ENCODE data around the gene PAX6.

The PAX6 gene

DNA sequence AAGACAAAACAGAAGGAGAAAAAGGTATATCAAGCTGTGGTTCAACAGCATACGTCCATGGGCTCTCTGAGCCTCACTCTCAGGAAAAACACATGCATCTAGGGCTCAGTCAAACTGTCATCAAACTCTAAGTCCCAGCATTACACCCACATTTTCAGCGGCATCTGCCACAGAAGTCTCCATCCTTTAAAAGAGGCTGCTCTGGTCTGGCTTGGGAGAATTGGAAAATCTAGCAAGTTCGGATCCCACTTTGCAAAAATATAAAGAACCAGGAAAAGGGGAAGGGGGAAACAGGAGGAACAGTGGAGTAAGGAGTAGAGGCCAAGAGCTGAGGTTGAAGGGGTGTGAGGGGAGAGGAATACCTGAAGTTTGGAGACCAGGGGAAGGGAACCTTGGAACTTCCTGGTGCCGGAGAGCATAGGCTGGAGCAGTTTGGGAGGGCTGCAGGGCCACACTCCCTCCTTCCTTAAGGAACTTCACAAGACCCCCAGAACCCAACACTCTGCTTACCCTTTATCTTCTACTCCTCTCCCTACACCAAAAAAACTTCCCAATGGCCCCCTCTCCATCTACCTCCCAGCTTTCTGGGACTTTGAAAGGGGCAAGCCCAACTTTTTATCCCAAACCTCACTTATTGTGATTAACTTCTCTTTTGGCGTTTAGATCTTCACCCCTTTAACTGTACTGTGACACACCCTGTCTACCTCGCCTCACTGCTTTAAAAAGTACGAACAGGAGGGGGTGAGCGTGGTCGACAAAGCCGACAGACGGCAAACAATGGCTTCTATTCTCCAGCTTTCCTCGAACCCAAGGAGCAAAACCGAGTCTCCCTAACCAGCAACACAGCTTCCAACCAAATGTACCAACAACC is 4.0 kb downstream of the PAX6 start:
- H3K36me3 ChIP-seq, result no peaks in the 10 kb centered on the region
- TF ChIP-seq, protein P1, sequence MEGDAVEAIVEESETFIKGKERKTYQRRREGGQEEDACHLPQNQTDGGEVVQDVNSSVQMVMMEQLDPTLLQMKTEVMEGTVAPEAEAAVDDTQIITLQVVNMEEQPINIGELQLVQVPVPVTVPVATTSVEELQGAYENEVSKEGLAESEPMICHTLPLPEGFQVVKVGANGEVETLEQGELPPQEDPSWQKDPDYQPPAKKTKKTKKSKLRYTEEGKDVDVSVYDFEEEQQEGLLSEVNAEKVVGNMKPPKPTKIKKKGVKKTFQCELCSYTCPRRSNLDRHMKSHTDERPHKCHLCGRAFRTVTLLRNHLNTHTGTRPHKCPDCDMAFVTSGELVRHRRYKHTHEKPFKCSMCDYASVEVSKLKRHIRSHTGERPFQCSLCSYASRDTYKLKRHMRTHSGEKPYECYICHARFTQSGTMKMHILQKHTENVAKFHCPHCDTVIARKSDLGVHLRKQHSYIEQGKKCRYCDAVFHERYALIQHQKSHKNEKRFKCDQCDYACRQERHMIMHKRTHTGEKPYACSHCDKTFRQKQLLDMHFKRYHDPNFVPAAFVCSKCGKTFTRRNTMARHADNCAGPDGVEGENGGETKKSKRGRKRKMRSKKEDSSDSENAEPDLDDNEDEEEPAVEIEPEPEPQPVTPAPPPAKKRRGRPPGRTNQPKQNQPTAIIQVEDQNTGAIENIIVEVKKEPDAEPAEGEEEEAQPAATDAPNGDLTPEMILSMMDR (IDR thresholded peaks at IDR 0.05; ENCODE audit: low read depth, low read length), result no peak
- H3K4me3 ChIP-seq (ENCODE audit: low read depth, low read length), result no peak overlapping the region
- DNase-seq, result no peak
- H3K27me3 ChIP-seq, result peaks cover 94% of the 10 kb centered on the region
- H3K9me3 ChIP-seq, result no peaks in the 10 kb centered on the region
- H3K4me1 ChIP-seq, result no peaks in the 10 kb centered on the region

DNA sequence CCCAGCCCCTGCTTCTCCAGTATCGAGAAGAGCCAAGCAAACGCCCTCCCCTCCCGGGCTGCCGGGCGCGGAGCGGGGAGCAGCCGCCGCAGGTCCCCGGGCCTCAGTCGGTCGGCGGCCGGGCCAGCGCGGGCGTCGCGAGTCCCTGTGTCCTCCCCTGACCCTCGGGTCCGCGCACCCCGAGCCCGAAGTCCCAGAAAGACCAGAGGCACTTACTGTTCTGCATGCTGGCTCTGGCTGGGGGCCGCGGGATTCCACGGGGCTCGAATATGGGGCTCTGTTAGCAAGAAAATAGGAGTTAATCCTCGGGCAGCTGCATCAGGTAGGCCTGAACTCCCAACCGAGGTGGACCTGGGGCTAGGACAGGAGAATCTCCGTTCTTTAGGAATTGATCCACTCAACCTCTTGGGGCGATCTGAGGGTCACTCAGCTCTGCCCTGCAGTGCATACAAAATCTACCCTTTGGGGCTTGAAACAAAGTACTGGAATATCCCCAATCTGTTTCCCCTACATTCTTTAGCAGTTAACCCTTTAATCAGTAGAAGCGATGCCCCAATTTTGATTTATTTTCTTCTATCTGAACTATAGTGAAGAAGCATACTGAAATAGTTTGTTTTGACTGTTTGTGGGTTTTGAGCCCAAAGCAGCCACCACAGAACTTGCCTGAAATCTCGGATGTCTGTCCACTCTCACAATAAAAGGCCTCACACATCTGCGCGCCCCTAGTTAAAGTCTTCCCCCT is 4.8 kb downstream of the PAX6 start:
- DNase-seq, result no peak
- peaks cover 97% of the 10 kb centered on the region for H3K27me3 ChIP-seq
- no peak overlapping the region for H3K4me3 ChIP-seq (ENCODE audit: low read depth, low read length)
- TF ChIP-seq, protein P1 (IDR thresholded peaks at IDR 0.05; ENCODE audit: low read depth, low read length), result no peak
- H3K4me1 ChIP-seq, result no peaks in the 10 kb centered on the region
- H3K9me3 ChIP-seq, result no peaks in the 10 kb centered on the region
- H3K36me3 ChIP-seq, result no peaks in the 10 kb centered on the region

DNA sequence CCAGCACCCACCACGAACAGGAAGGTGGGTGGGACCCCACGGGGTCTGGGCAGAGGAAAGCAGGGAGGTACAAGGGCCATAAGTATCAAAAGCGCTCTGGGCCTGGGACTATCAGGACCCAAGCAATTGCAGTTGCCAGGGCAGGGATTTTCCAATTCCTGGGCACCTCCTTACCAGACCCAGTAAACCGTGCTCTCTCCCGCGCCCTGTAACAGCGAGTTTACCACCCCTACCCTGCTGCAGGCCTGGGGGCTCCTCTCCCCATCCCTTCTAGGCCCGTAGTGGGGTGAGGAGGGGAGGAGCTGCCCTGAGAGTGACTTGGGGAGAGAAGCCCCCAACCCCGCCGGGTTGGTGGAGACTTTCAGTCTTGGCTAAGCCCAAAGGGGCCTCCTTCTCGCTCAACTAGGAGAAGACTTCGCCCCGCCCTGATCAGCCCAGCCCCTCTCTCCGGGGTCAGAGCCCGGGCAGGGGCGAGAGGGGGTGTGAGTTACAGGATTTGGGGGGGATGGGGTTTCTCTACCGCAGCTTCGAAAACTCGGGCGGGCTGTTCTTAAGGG is 5.4 kb downstream of the PAX6 start:
- H3K4me1 ChIP-seq, result no peaks in the 10 kb centered on the region
- H3K36me3 ChIP-seq, result no peaks in the 10 kb centered on the region
- TF ChIP-seq, protein P1 (IDR thresholded peaks at IDR 0.05; ENCODE audit: low read depth, low read length), result no peak
- no peak overlapping the region for H3K4me3 ChIP-seq (ENCODE audit: low read depth, low read length)
- no peaks in the 10 kb centered on the region for H3K9me3 ChIP-seq
- peaks cover 97% of the 10 kb centered on the region for H3K27me3 ChIP-seq
- DNase-seq, result no peak

DNA sequence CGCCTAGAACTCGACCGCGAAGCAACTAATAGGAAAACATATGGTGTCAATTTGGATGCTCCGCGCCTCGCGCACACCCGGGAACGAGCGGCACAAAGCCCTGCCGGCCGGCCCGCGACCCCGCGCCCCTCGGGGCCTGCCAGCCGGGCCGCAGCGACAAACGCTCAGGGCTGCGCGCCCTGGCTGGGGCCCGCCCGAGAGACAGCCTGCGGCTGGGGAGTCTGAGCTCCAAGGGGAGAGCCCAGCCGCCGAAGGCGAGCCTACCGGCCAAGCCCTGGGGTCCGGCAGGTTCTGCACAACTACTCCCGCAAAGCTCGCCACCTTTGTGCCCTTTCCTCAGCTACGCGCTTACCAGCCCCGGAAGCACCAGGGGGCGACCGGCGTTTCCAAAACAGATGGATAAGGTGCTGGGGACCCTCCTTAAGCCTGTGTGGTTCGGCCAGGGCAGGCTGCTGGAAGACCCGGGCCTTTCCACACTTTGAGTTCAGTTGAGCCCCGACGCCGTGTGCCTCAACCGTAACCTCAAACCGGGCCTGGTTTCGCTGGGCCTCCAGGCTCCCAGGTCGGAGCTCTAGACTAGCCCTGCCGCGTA is 6.0 kb downstream of the PAX6 start:
- DNase-seq, result no peak
- Histone ChIP-seq H3K4me3 (ENCODE audit: low read depth, low read length) (no peak overlapping the region), H3K27me3 (peaks cover 97% of the 10 kb centered on the region), H3K9me3 (no peaks in the 10 kb centered on the region), H3K36me3 (no peaks in the 10 kb centered on the region), H3K4me1 (no peaks in the 10 kb centered on the region)
- TF ChIP-seq, protein P1 (IDR thresholded peaks at IDR 0.05; ENCODE audit: low read depth, low read length), result no peak

DNA sequence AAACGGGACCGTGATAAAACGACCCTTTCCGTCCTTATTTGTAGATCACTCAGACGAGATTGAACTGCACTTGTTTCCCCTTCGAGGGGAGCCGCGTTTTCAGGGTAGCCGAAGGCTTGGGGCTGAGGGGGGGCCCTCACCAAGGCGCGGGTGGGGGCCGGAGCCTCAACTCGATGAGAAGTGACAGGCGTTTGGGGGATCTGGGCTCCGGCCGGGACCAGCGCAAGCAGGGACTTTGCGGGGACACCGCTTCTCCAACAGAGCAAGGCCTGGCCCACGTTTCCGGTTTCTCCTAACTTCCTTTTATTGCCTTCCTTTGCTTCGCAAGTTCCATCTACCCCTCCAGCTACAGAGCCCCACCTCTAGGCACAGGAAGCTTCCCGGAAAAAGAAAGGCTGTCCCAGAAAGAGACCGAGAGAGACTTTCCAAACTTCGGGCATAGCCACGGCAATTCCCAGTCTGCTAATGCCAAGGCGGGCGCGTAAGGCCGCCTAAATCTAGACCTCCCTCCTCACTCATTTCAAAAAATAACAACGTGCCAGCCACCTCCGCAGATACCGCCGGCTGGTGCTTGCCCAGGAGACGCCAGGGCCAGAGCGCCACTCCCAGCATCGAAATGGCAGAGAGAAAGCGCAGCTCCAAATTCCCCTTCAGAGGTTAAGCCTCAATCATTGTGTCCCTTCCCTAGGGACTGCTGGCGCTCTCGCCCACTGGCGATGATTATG is 6.6 kb downstream of the PAX6 start:
- no peak overlapping the region for H3K4me3 ChIP-seq (ENCODE audit: low read depth, low read length)

More for the DNA sequence above, 6.6 kb downstream of the PAX6 start:
- Histone ChIP-seq H3K36me3 (no peaks in the 10 kb centered on the region), H3K27me3 (peaks cover 95% of the 10 kb centered on the region), H3K9me3 (no peaks in the 10 kb centered on the region), H3K4me1 (no peaks in the 10 kb centered on the region)
- TF ChIP-seq, protein P1 (IDR thresholded peaks at IDR 0.05; ENCODE audit: low read depth, low read length), result no peak
- DNase-seq, result no peak
